A549 (cell line): ENCODE measurements around the gene GRIK4. TPM values are rescaled to one million over a fixed set of nuclear protein-coding genes. Genes with fewer than 3 reads are reported as not detected.
A peak's percentile ranks its signal among the peaks of the same experiment; 100 is the strongest.

Experiments
- ATAC-seq, 2 experiments: fragments of 200-7000 bp in 1 of 2; fragments of >200 bp in 1 of 2; cut with Nextera tagmentation in 1 of 2; cut with Tn5 transposase in 1 of 2; 3 replicates each; pipeline versions ENCODE4 v1.8.0 to v1.9.1; 2018 to 2020; ENCODE audit warnings: mild to moderate bottlenecking in 1 of 2, moderate library complexity in 1 of 2
- CTCF ChIA-PET: fragments of 300-600 bp; sonication (Branson Sonifier 250); formaldehyde crosslinking; extraction: SDS; loops from one replicate; lab custom pipeline; 2021; ENCODE audit warnings: antibody characterized with exemption, inconsistent platforms; lab: Yijun Ruan, JAX
- POLR2A ChIA-PET: fragments of 350-600 bp; formaldehyde crosslinking; extraction: SDS; loops from one replicate; lab custom pipeline; 2021; ENCODE audit warnings: antibody characterized with exemption, inconsistent platforms; lab: Yijun Ruan, JAX
- DNase-seq, 2 experiments: peaks; one replicate each; pipeline versions ENCODE4 v3.0.0 to v3.0.0-alpha.2; 2011 to 2016; ENCODE audit warnings: low read depth in 1 of 2, low spot score in 1 of 2
- FAIRE-seq: peaks from 2 replicates; lab custom pipeline; 2011; peaks lifted over from hg19 to GRCh38; lab: Jason Lieb, UNC
- H3K27ac ChIP-seq, 2 experiments: fragments of >200 bp; sonication (Bioruptor Twin); formaldehyde crosslinking; 3 replicates each; pipeline ENCODE4 v1.5.1; 2016 to 2017
- H3K4me1 ChIP-seq: fragments of >200 bp; sonication (Bioruptor Twin); formaldehyde crosslinking; 3 replicates; pipeline ENCODE4 v1.6.1; 2016
- H3K4me2 ChIP-seq: fragments of >200 bp; sonication (Bioruptor Twin); formaldehyde crosslinking; 3 replicates; pipeline ENCODE4 v1.6.1; 2016
- H3K4me3 ChIP-seq: fragments of >200 bp; sonication (Bioruptor Twin); formaldehyde crosslinking; 3 replicates; pipeline ENCODE4 v1.5.1; 2016
- H3K9me3 ChIP-seq: fragments of >200 bp; sonication (Bioruptor Twin); formaldehyde crosslinking; 3 replicates; pipeline ENCODE4 v1.6.1; 2016
- CBX2 ChIP-seq: fragments of 200-600 bp; sonication (generic); IDR thresholded peaks from 2 replicates; pipeline ENCODE4 v1.6.1; 2016; ENCODE audit warnings: low read depth, mild to moderate bottlenecking, borderline replicate concordance
- EHMT2 ChIP-seq: fragments of 200-600 bp; sonication (generic); IDR thresholded peaks from 2 replicates; pipeline ENCODE4 v1.6.1; 2016; ENCODE audit warnings: antibody characterized with exemption, low read depth, mild to moderate bottlenecking, moderate library complexity
- FOSL2 ChIP-seq, 2 experiments: fragments of 450-650 bp in 1 of 2; fragments of >200 bp in 1 of 2; sonication (Bioruptor Twin) in 1 of 2; formaldehyde crosslinking; IDR thresholded peaks; 2 replicates each; pipeline versions ENCODE4 v1.5.0 to v1.6.1; 2016 to 2020; ENCODE audit warnings: mild to moderate bottlenecking in 1 of 2, moderate library complexity in 1 of 2
- GATA3 ChIP-seq: IDR thresholded peaks from 2 replicates; pipeline ENCODE4 v1.6.1; 2012; ENCODE audit warnings: borderline replicate concordance
- HDAC2 ChIP-seq: fragments of 200-600 bp; sonication (generic); IDR thresholded peaks from 2 replicates; pipeline ENCODE4 v1.6.1; 2016
- HOXB13 ChIP-seq: fragments of 250-450 bp; sonication (Bioruptor Pico); IDR thresholded peaks from 2 replicates; pipeline ENCODE4 v1.5.0; 2020; ENCODE audit warnings: low read depth, mild to moderate bottlenecking, moderate library complexity
- JUNB ChIP-seq: fragments of >200 bp; sonication (Bioruptor Twin); formaldehyde crosslinking; IDR thresholded peaks from 2 replicates; pipeline ENCODE4 v1.6.1; 2016
- KDM5A ChIP-seq: fragments of 200-600 bp; sonication (generic); IDR thresholded peaks from 2 replicates; pipeline ENCODE4 v1.6.1; 2016; ENCODE audit warnings: antibody characterized with exemption, mild to moderate bottlenecking
- MAFK ChIP-seq: fragments of 450-650 bp; IDR thresholded peaks from 2 replicates; pipeline ENCODE4 v1.6.1; 2014; ENCODE audit not compliant: partially characterized antibody
- MAZ ChIP-seq: fragments of 150-350 bp; IDR thresholded peaks from 2 replicates; pipeline ENCODE4 v1.6.1; 2014; ENCODE audit warnings: antibody characterized with exemption, low read depth, low read length, borderline replicate concordance
- RNF2 ChIP-seq: fragments of 200-600 bp; sonication (generic); IDR thresholded peaks from 2 replicates; pipeline ENCODE4 v1.6.1; 2016; ENCODE audit warnings: low read depth, mild to moderate bottlenecking, antibody characterized with exemption, moderate library complexity, borderline replicate concordance
- ZNF302 ChIP-seq: fragments of 250-450 bp; sonication (Bioruptor Pico); IDR thresholded peaks from 2 replicates; pipeline ENCODE4 v1.9.0; 2021; ENCODE audit warnings: inconsistent platforms, mild to moderate bottlenecking, moderate library complexity
- WGBS: methylation state at CpG from one replicate; pipeline ENCODE4 v1.1.6; 2017; ENCODE audit errors: missing lambda C conversion rate; 5-methylcytosine and 5-hydroxymethylcytosine counted together
- polyA plus RNA-seq, 4 experiments: library from polyadenylated mRNA; depleted of rRNA in 3 of 4; stranded (reverse); fragments of >200 nt; fragmentation: RNase III in 1 of 4; extraction: RNeasy Plus Mini Kit Qiagen cat#74134 plus additional on column Dnase treatment in 1 of 4; gene quantifications; 2 replicates in 3 of 4; 3 replicates in 1 of 4; pipeline ENCODE4 v1.2.3, GENCODE V29; 2011 to 2017
- TF ChIP-seq, protein P1 (sequence below): fragments of 150-350 bp; IDR thresholded peaks from 2 replicates; pipeline ENCODE4 v1.6.1; 2014; ENCODE audit warnings: low read depth, mild to moderate bottlenecking, low read length
- TF ChIP-seq, protein P2 (sequence below): fragments of 250-450 bp; sonication (Bioruptor Pico); IDR thresholded peaks from 2 replicates; pipeline ENCODE4 v1.5.0; 2021; ENCODE audit warnings: mild to moderate bottlenecking, moderate library complexity, borderline replicate concordance
- TF ChIP-seq, protein P3 (sequence below): fragments of 250-450 bp; sonication (Bioruptor Pico); IDR thresholded peaks from 2 replicates; pipeline ENCODE4 v1.5.0; 2020; ENCODE audit warnings: low read depth, mild to moderate bottlenecking, moderate library complexity
- TF ChIP-seq, protein P4 (sequence below): IDR thresholded peaks from 2 replicates; pipeline ENCODE4 v1.6.1; 2012; ENCODE audit warnings: low read depth, borderline replicate concordance
- TF ChIP-seq, protein P5 (sequence below): fragments of 450-650 bp; IDR thresholded peaks from 2 replicates; pipeline ENCODE4 v1.6.1; 2014; ENCODE audit warnings: antibody characterized with exemption

GRIK4 gene
- polyA plus RNA-seq, 2 of the 4 experiments (the other 2 are of a cell fraction) = 0.01 TPM; not detected in 1

DNA sequence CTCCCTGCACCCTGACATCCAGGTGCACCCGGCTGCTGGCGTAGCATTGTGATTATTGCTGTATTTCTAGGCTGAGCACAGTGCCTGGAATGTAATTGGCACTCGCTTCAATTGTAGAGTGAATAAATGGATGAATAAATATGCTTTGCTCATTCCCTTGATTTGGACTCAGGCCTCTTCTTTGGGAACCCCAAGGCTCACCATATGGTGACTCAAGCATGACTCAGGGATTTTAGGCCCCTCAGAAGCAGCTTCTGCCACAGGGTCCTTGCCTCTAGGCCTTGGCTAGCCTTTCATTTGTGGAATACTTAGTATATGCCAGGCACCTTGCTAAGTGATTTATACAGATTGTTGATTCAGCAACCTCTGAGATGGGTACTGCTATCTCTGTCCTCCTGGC, 78.9 kb downstream of the GRIK4 start:
- DNase-seq (no peak), FAIRE-seq (no peak), ATAC-seq (no peak)
- no peaks in the 10 kb centered on the region for H3K4me1 ChIP-seq
- no peaks in the 10 kb centered on the region for H3K9me3 ChIP-seq
- TF ChIP-seq KDM5A (no peak), RNF2 (no peak), FOSL2 (IDR thresholded peaks at IDR 0.05) (no peak), FOSL2 (CRISPR knock-in tag; IDR thresholded peaks at IDR 0.05) (no peak), GATA3 (no peak), EHMT2 (no peak), MAFK (peak; percentile 35), ZNF302 (CRISPR knock-in tag) (no peak)
- TF ChIP-seq, protein P1, sequence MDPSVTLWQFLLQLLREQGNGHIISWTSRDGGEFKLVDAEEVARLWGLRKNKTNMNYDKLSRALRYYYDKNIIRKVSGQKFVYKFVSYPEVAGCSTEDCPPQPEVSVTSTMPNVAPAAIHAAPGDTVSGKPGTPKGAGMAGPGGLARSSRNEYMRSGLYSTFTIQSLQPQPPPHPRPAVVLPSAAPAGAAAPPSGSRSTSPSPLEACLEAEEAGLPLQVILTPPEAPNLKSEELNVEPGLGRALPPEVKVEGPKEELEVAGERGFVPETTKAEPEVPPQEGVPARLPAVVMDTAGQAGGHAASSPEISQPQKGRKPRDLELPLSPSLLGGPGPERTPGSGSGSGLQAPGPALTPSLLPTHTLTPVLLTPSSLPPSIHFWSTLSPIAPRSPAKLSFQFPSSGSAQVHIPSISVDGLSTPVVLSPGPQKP = no peak
- H3K4me3 ChIP-seq = no peak overlapping the region
- H3K4me2 ChIP-seq = no peak overlapping the region
- no peak overlapping the region for H3K27ac ChIP-seq
- ChIA-PET POLR2A (no interaction called here), CTCF (no interaction called here)
- 90% methylated on average over 3 of the region's 3 CpGs for WGBS

DNA sequence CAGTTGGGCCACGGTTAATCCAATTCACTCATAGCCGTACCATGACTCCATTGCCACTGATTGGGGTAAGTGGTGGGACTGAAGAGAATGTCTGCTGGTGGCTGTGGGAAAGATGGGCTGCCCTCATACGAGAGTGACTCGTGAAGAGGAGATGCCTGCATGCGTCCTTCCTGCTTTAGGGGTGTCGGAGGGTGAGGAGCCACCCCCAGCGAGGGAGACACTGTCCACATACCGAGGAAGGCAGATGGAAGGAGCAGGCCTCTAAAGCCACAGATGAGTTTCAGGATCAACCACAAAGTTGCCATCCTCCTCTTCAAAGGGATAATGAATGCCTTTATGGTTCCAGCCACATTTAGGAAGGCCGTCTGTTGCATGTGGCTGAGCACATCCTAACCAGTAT, 83.2 kb downstream of the GRIK4 start:
- ATAC-seq = no peak
- no peak overlapping the region for H3K27ac ChIP-seq
- no peak overlapping the region for H3K4me2 ChIP-seq
- POLR2A ChIA-PET = no interaction called here
- no peak for TF ChIP-seq GATA3
- TF ChIP-seq CBX2 = no peak
- TF ChIP-seq MAZ = no peak
- TF ChIP-seq, protein P2, sequence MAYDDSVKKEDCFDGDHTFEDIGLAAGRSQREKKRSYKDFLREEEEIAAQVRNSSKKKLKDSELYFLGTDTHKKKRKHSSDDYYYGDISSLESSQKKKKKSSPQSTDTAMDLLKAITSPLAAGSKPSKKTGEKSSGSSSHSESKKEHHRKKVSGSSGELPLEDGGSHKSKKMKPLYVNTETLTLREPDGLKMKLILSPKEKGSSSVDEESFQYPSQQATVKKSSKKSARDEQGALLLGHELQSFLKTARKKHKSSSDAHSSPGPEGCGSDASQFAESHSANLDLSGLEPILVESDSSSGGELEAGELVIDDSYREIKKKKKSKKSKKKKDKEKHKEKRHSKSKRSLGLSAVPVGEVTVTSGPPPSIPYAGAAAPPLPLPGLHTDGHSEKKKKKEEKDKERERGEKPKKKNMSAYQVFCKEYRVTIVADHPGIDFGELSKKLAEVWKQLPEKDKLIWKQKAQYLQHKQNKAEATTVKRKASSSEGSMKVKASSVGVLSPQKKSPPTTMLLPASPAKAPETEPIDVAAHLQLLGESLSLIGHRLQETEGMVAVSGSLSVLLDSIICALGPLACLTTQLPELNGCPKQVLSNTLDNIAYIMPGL (CRISPR knock-in tag) = no peak
- TF ChIP-seq JUNB = no peak
- no peak for TF ChIP-seq HOXB13 (CRISPR knock-in tag)
- TF ChIP-seq, protein P3, sequence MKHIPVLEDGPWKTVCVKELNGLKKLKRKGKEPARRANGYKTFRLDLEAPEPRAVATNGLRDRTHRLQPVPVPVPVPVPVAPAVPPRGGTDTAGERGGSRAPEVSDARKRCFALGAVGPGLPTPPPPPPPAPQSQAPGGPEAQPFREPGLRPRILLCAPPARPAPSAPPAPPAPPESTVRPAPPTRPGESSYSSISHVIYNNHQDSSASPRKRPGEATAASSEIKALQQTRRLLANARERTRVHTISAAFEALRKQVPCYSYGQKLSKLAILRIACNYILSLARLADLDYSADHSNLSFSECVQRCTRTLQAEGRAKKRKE (CRISPR knock-in tag) = no peak
- no peak for TF ChIP-seq MAFK
- TF ChIP-seq, protein P4, sequence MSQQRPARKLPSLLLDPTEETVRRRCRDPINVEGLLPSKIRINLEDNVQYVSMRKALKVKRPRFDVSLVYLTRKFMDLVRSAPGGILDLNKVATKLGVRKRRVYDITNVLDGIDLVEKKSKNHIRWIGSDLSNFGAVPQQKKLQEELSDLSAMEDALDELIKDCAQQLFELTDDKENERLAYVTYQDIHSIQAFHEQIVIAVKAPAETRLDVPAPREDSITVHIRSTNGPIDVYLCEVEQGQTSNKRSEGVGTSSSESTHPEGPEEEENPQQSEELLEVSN = no peak
- no peak for TF ChIP-seq FOSL2 (IDR thresholded peaks at IDR 0.05)
- TF ChIP-seq FOSL2 (CRISPR knock-in tag; IDR thresholded peaks at IDR 0.05) = no peak
- TF ChIP-seq, all 56 proteins: peak for 0
- 63% methylated on average over 8 of the region's 9 CpGs for WGBS
- FAIRE-seq = no peak
- H3K4me1 ChIP-seq = no peaks in the 10 kb centered on the region
- no peak overlapping the region for H3K4me3 ChIP-seq
- no peaks in the 10 kb centered on the region for H3K9me3 ChIP-seq
- CTCF ChIA-PET = no interaction called here
- DNase-seq = no peak

DNA sequence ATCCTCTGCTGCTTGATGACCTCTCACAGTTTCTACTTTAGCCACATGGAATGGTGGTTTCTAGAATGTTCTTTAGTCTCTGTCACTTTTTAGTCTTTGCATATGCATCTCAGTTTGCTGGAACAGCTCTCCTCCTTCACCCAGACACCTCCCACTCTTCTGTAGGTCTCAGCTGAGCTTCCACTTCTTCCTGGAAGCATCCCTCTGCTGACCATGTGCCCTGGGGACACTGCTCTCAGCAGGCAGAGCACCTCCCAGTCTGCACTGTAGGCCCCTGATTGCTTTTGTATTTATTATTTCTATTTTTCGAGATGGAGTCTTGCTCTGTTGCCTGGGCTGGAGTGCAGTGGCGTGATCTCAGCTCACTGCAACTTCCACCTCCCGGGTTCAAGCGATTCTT, 84.0 kb downstream of the GRIK4 start:
- ATAC-seq = no peak
- DNase-seq = no peak
- no peaks in the 10 kb centered on the region for H3K9me3 ChIP-seq
- CTCF ChIA-PET = no interaction called here
- no peak for TF ChIP-seq HDAC2
- TF ChIP-seq, protein P5, sequence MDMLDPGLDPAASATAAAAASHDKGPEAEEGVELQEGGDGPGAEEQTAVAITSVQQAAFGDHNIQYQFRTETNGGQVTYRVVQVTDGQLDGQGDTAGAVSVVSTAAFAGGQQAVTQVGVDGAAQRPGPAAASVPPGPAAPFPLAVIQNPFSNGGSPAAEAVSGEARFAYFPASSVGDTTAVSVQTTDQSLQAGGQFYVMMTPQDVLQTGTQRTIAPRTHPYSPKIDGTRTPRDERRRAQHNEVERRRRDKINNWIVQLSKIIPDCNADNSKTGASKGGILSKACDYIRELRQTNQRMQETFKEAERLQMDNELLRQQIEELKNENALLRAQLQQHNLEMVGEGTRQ = no peak
- TF ChIP-seq, all 56 proteins: peak for 0
- WGBS = 45% methylated on average over 4 of the region's 4 CpGs
- no peak overlapping the region for H3K27ac ChIP-seq
- POLR2A ChIA-PET = no interaction called here
- no peak overlapping the region for H3K4me2 ChIP-seq
- H3K4me1 ChIP-seq = no peaks in the 10 kb centered on the region
- no peak for FAIRE-seq
- no peak overlapping the region for H3K4me3 ChIP-seq
